ENCODE measurements around the gene ADGRV1.

DNA sequence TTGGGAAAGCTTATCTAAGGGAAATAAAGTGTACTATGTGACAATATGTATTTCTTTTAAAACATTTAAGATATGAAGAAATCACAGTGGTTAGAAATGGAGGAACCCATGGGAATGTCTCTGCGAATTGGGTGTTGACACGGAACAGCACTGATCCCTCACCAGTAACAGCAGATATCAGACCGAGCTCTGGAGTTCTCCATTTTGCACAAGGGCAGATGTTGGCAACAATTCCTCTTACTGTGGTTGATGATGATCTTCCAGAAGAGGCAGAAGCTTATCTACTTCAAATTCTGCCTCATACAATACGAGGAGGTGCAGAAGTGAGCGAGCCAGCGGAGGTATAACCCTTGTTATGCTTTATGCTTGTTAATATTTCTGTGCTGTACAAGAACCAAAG lies 69.9 kb downstream of the ADGRV1 start:
- TF ChIP-seq, protein P1, sequence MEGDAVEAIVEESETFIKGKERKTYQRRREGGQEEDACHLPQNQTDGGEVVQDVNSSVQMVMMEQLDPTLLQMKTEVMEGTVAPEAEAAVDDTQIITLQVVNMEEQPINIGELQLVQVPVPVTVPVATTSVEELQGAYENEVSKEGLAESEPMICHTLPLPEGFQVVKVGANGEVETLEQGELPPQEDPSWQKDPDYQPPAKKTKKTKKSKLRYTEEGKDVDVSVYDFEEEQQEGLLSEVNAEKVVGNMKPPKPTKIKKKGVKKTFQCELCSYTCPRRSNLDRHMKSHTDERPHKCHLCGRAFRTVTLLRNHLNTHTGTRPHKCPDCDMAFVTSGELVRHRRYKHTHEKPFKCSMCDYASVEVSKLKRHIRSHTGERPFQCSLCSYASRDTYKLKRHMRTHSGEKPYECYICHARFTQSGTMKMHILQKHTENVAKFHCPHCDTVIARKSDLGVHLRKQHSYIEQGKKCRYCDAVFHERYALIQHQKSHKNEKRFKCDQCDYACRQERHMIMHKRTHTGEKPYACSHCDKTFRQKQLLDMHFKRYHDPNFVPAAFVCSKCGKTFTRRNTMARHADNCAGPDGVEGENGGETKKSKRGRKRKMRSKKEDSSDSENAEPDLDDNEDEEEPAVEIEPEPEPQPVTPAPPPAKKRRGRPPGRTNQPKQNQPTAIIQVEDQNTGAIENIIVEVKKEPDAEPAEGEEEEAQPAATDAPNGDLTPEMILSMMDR (IDR thresholded peaks at IDR 0.05) = no peak
- TF ChIP-seq POLR2A (IDR thresholded peaks at IDR 0.05) = no peak

All from thyroid gland (tissue), 4 donors.